Measurements from ENCODE around the gene ETV3. TPM values are rescaled to one million over a fixed set of nuclear protein-coding genes. Genes with fewer than 3 reads are reported as not detected.

Gene ETV3
- total RNA-seq, 1 donor from 2014 or later, result 19.5 TPM

DNA sequence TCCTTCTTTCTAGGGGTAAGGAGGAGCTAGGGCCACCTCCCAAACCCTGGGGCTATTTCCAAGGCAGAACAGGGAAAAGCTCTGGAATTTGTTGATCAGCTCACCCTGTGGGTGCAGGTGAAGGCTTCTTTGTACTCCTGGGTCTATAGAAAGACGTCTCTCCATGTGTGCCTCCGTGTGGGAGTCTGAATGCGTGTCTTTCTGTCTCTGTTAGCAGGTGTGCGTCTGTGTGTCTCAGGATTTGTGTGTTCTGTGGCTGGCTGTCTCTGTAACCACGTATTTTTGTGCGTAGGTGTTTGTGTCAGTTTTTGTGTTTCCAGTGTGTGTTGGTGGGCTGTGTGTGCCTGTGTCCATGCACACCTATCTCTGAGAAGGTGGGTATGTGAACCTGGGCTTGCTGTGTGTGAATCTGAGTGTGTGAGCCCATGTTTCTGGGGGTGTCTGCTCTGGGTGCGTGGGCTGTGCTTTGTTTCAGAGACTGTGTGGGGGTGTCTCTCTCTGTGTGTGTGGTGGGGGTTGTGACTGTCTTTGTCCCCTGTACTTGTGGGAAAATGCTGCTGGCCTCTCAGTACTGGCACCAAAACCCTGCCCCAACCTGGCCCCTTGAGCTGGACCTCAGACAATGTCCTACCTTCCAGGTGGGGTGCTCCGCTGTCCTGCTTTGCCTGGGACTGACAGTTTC lies 25.9 kb downstream of the ETV3 start:
- Mint-ChIP-seq H3K27me3 (ENCODE audit: insufficient read depth, low read depth) (peaks cover 27% of the 10 kb centered on the region), H3K4me1 (peaks cover 49% of the 10 kb centered on the region), H3K9me3 (no peaks in the 10 kb centered on the region), H3K27ac (peak overlapping the region; percentile 84), H3K4me3 (peak overlapping the region; percentile 31), H3K36me3 (no peaks in the 10 kb centered on the region)
- no peak overlapping the region for H3K27ac ChIP-seq
- H3F3A ChIP-seq (ENCODE audit: low read depth), result peaks cover 19% of the 10 kb centered on the region
- no peaks in the 10 kb centered on the region for H3K36me3 ChIP-seq
- no peak overlapping the region for H3K4me3 ChIP-seq
- no peaks in the 10 kb centered on the region for H3K79me2 ChIP-seq (ENCODE audit: low read depth)
- DNase-seq (ENCODE audit: low spot score), result no peak
- H3K4me1 ChIP-seq, result peaks cover 47% of the 10 kb centered on the region
- H4K20me1 ChIP-seq (ENCODE audit: low read depth), result no peaks in the 10 kb centered on the region
- H3K27me3 ChIP-seq, result peaks cover 42% of the 10 kb centered on the region
- TF ChIP-seq, protein P1, sequence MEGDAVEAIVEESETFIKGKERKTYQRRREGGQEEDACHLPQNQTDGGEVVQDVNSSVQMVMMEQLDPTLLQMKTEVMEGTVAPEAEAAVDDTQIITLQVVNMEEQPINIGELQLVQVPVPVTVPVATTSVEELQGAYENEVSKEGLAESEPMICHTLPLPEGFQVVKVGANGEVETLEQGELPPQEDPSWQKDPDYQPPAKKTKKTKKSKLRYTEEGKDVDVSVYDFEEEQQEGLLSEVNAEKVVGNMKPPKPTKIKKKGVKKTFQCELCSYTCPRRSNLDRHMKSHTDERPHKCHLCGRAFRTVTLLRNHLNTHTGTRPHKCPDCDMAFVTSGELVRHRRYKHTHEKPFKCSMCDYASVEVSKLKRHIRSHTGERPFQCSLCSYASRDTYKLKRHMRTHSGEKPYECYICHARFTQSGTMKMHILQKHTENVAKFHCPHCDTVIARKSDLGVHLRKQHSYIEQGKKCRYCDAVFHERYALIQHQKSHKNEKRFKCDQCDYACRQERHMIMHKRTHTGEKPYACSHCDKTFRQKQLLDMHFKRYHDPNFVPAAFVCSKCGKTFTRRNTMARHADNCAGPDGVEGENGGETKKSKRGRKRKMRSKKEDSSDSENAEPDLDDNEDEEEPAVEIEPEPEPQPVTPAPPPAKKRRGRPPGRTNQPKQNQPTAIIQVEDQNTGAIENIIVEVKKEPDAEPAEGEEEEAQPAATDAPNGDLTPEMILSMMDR (IDR thresholded peaks at IDR 0.05), result no peak
- no peak for TF ChIP-seq EZH2 (IDR thresholded peaks at IDR 0.05)
- no peak for TF ChIP-seq EZH2phosphoT487 (IDR thresholded peaks at IDR 0.05)
- H2AFZ ChIP-seq (replicated peaks), result peak overlapping the region; percentile 94
- no peak overlapping the region for H3K9ac ChIP-seq
- H3K9me3 ChIP-seq (ENCODE audit: low read depth), result no peaks in the 10 kb centered on the region
- H3K4me2 ChIP-seq, result peak overlapping the region; percentile 39

DNA sequence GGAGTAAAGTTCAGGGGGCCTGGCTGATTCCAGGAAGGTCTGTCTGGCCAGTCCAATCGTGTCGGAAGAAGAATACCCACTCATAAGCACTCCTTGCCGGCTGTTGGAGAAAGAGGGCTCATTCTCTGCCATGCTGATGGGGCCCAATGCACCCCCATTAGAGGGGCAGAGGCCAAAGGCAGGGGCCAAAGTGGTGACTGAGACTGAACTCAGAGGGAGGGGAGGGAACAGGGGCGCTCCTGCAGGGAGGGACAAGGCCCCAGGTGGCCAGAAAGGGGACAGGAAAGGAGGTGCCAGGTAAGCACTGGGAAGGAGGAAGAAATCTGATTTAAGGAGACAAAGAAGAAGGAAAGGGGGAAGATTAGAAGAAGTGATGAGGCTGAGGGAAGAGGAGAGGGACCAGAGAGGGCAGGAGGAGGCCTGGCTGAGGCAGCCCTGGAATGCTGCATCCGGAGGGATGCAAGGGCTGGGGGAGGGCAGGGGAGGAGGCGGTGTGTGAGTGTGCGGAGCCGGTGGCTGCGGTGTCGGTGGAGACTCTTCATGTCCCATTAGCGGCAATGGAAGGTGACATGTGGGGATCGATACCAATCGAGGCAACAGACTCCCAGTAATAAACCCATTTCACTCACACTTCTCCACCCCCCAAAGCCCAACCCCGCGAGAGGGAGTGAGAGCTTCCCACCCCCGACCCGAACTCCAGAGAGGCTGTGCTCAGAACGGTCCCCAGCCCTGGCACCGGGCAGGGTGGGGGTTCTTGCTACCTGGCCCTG lies 26.6 kb downstream of the ETV3 start:
- Mint-ChIP-seq H3K4me1 (peaks cover 46% of the 10 kb centered on the region), H3K27ac (peak overlapping the region; percentile 53), H3K9me3 (no peaks in the 10 kb centered on the region), H3K36me3 (no peaks in the 10 kb centered on the region), H3K4me3 (no peak overlapping the region), H3K27me3 (ENCODE audit: insufficient read depth, low read depth) (peaks cover 24% of the 10 kb centered on the region)
- no peak for TF ChIP-seq EZH2phosphoT487 (IDR thresholded peaks at IDR 0.05)
- TF ChIP-seq, protein P1 (IDR thresholded peaks at IDR 0.05), result no peak
- no peak for TF ChIP-seq EZH2 (IDR thresholded peaks at IDR 0.05)
- DNase-seq (ENCODE audit: low spot score), result peak; percentile 48
- no peaks in the 10 kb centered on the region for H3K79me2 ChIP-seq (ENCODE audit: low read depth)
- H3F3A ChIP-seq (ENCODE audit: low read depth), result peaks cover 16% of the 10 kb centered on the region
- H3K27ac ChIP-seq, result no peak overlapping the region
- no peak overlapping the region for H3K4me3 ChIP-seq
- peaks cover 46% of the 10 kb centered on the region for H3K4me1 ChIP-seq
- peak overlapping the region; percentile 39 for H3K4me2 ChIP-seq
- H3K9ac ChIP-seq, result no peak overlapping the region
- no peaks in the 10 kb centered on the region for H4K20me1 ChIP-seq (ENCODE audit: low read depth)
- H3K27me3 ChIP-seq, result peaks cover 49% of the 10 kb centered on the region
- peak overlapping the region; percentile 94 for H2AFZ ChIP-seq (replicated peaks)
- no peaks in the 10 kb centered on the region for H3K36me3 ChIP-seq
- no peaks in the 10 kb centered on the region for H3K9me3 ChIP-seq (ENCODE audit: low read depth)

DNA sequence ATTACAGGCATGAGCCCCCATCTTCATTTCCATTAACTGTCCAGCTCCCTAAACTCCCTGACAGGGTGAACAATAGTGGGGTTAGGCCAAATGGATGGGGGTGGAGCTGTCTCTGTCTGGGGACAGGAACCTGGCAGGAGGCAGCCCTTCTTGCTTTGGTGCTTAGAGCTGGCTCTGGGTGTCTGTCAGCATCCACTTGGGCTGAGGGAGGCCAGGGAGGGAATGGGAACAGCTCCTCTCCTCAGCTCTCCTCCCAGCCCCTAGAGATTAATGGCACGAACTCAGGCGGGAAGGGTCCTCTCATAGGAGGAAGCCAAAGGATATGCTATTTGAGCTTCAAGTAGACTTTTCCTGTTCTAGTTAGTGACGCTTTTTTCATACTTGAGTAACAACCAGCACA lies 27.5 kb downstream of the ETV3 start:
- H3K36me3 ChIP-seq, result no peaks in the 10 kb centered on the region
- no peaks in the 10 kb centered on the region for H4K20me1 ChIP-seq (ENCODE audit: low read depth)
- peaks cover 15% of the 10 kb centered on the region for H3F3A ChIP-seq (ENCODE audit: low read depth)
- H3K27me3 ChIP-seq, result peaks cover 57% of the 10 kb centered on the region
- H3K4me1 Mint-ChIP-seq, result peaks cover 41% of the 10 kb centered on the region
- no peaks in the 10 kb centered on the region for H3K36me3 Mint-ChIP-seq
- H3K9me3 Mint-ChIP-seq, result no peaks in the 10 kb centered on the region
- H3K27me3 Mint-ChIP-seq (ENCODE audit: insufficient read depth, low read depth), result peaks cover 28% of the 10 kb centered on the region
- no peak overlapping the region for H3K4me2 ChIP-seq
- no peaks in the 10 kb centered on the region for H3K9me3 ChIP-seq (ENCODE audit: low read depth)
- no peak for DNase-seq (ENCODE audit: low spot score)
- H3K4me3 ChIP-seq, result no peak overlapping the region
- H3K79me2 ChIP-seq (ENCODE audit: low read depth), result no peaks in the 10 kb centered on the region
- no peak for TF ChIP-seq EZH2 (IDR thresholded peaks at IDR 0.05)
- TF ChIP-seq, protein P1 (IDR thresholded peaks at IDR 0.05), result no peak
- TF ChIP-seq EZH2phosphoT487 (IDR thresholded peaks at IDR 0.05), result no peak
- H3K27ac ChIP-seq, result no peak overlapping the region
- no peak overlapping the region for H3K4me3 Mint-ChIP-seq
- H3K9ac ChIP-seq, result no peak overlapping the region
- no peak overlapping the region for H3K27ac Mint-ChIP-seq
- peaks cover 37% of the 10 kb centered on the region for H3K4me1 ChIP-seq
- H2AFZ ChIP-seq (replicated peaks), result no peak overlapping the region
